Measurements from ENCODE around the gene TM9SF2. TPM values are rescaled to one million over a fixed set of nuclear protein-coding genes. Genes with fewer than 3 reads are reported as not detected.
A peak's percentile ranks its signal among the peaks of the same experiment; 100 is the strongest.

TM9SF2 gene
- total RNA-seq, 1 donor from 2014 or later, result 102 TPM

DNA sequence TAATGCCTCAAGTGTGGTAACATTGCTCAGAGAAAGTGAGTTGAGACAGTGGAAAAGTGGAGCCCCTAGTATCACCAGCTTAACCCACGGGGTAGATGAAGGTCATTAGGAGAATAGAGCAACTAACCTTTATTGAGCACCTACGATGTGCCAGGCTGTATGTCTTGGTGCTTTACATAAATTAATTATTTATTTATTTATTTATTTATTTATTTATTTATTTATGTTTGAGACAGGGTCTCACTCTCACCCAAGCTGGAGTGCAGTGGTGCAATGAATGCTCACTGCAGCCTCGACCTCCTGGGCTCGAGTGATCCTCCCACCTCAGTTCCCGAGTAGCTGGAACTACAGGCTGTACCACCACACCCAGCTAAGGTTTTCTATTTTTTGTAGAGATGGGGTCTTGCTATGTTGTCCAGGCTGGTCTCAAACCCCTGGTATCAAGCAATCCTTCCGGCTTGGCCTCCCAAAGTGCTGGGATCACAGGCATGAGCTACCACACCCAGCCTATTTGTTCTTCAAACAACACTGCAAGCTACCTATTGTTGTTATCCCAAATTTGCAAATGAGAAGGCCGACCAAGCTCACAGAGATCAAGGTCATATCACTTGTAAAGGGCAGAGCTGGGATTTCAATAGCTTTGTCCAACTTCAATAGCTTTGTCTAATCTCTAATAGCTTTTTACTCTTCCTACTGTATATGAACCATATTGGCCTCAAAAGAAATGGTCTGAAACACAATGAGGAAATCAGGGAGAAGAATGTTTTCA lies 79.4 kb downstream of the TM9SF2 start:
- DNase-seq, result no peak

DNA sequence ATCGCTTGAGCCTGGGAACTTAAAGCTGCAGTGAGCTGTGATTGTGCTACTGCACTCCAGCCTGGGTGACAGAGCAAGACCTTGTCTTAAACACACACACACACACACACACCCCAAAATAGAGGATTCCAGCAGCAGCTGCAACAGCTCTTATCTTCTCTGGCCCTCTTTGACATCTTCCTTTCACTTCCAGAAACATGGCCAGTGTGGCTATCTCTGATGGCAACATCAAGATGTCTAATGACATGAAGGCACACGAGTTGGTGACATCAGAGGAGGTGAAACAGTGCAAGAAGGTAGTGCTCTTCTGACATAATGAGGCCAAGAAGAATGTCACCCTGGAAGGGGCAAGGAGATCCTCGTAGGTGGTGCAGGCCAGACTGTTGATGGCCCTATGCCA lies 81.2 kb downstream of the TM9SF2 start:
- no peak for DNase-seq

DNA sequence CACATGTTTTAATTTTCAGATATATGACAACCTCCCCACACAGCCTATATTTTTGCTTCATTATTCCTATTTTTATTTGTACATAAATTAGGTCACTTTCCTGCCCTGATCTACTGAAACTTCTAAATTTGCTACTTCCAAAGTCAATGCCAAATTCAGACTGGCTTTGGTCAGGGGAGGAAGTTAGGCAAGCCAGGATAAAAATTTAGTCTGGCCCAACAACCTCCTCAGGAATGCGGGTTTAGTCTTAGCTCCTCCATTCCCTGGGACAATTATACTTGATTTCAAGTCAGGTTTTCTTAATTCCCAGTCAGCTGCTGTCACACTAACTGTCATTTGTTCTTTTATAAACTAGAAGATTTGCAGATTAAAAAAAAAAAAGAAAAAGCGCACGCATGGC lies 84.3 kb downstream of the TM9SF2 start:
- no peak for DNase-seq

DNA sequence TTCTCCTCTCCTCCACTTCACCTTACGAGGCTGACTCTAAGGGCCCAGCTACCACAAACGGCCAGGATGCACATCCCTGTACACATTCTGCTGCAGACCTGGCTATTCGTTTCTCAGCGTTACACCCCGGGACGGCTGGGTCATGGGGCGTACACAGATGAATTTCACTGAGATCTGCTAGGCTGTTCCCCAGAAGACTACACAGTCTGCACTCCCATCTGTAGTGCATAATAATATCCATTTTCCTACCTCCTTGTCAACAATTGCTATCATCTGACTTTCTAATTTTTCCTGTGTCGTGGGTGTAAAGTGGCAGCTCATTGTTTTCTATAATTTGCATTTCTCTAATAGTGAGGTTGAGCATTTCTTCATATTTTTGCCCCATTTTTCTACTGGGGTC lies 85.7 kb downstream of the TM9SF2 start:
- DNase-seq, result no peak

DNA sequence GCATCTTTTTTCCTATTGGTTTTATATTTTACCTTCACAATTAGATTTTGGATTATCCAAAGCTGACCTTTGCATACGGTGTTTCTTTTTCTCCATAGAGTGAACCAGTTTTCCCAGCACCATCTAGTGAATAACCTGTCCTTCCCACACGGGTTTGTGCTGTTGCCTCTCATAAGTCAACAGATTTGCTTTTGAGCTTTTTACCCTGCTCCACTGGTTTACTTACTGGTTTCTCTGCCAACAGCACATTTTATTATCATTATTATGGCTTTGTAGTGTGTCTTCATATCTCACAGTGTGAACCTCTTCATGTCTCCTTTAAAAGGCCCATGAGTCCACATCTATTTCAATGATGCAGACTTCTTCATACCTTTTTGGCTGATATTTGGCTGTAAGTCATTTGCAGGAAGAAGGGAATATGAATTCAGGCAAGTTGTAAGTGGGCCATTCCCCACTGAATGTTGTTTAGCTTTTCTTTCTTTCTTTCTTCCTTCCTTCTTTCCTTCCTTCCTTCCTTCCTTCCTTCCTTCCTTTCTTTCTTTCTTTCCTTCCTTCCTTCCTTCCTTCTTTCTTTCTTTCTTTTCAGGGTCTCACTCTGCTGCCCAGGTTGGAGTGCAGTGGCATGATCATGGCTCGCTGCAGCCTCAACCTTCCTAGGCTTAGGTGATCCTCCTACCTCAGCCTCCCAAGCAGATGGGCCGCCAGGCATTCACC lies 86.8 kb downstream of the TM9SF2 start:
- DNase-seq, result no peak

DNA sequence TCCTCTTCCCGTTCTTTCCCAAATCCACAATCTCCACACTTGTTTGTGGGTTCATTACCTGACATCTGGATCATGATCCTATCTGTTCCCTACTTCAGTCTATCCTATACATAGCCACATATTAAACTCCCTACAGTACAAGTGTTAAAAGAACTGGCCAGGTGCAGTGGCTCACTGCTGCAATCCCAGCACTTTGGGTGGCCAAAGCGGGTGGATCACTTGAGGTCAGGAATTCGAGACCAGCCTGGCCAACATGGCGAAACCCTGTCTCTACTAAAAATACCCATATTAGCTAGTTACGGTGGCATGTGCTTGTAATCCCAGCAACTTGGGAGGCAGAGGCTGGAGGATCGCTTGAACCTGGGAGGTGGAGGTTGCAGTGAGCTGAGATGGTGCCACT lies 88.3 kb downstream of the TM9SF2 start:
- DNase-seq, result no peak

DNA sequence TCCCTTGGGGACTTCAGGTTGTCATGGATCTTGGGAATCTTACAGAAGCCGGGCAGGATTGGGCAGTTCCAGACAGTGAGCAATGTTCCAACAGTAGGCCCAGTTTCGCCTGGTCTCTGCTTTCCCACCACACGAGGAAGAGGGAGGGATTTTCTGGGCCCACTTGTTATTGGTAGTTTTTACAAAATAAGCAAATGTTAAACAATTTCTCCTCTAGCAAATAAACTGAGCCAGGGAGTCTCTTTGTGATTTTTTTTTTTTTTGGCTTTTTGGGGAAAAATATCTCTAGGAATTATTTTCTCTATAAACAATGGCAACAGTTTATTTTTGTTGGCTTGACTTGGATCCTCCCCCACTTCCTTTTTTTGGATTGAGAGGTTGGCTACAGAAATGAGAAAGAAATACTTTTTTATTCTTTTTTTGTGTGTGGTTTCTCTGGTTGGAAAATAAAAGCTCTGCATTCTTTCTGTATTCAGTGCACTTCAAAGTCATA lies 89.3 kb downstream of the TM9SF2 start:
- DNase-seq, result no peak

DNA sequence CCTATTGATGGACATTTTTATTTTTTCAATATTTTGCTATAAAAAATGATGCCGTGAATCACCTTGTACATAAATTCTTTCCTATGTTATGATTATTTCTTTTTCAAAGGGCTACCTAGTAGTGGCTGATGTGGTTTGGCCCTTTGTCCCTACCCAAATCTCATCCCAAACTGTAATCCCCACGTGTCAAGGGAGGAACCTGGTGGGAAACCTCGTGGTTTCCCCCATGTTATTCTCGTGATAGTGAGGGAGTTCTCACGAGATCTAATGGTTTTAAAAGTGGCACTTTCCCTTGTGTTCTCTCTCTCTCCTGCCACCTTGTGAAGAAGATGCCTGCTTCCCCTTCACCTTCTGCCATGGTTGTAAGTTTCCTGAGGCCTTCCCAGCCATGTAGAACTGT lies 94.9 kb downstream of the TM9SF2 start:
- no peak for DNase-seq

DNA sequence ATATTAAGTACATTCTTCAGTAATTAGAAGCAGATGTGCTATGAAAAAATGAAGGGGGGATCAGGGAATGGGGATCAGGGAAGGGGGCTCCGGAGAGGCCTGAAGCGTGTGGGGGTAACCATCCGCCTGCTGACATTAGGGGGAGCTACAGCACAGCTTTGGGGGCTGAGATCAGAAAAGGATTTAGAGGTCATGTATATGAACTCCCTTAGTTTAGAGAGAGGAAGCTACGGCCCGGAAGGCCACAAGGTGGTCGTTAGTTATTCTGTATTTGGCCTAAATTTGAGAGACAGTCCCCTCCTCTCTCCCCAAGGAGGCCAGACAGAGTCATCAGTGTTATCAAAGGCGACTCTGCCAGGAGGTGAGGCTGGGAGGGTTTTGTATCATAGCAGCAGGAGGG lies 99.0 kb downstream of the TM9SF2 start:
- DNase-seq, result no peak

DNA sequence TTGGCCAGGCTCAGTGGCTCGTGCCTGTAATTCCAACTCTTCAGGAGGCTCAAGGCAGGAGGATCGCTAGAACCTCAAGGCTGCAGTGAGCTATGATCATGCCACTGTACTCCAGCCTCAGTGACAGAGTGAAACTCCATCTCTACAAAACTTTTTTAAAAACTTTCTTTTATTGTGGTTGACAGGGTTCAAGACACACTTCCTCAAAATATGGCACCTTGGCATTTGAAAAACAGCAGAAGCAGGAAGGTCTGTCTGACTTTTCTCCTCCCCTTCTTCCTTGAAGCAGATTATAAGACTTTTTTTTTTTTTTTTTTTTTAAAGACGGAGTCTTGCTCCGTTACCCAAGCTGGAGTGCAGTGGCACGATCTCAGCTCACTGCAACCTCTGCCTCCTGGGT lies 100.3 kb downstream of the TM9SF2 start:
- no peak for DNase-seq

DNA sequence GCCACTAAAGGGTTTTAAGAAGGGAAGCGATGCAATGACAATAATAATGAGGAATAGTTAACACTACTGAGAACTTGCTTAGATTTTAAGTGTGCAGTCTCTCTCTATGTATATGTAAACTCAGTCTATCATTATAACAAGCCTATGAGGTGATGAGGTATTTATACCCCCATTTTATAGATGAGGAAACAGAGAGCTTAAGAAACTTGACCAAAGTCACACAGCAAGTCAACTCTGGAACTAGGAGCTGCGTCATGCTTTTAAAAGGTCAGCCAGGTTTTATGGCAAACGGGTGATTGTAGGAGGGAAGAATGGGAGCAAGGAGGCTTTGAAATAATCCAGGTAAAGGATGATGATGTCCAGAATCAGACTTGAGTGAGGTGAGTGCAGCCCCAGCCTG lies 103.4 kb downstream of the TM9SF2 start:
- DNase-seq, result no peak

DNA sequence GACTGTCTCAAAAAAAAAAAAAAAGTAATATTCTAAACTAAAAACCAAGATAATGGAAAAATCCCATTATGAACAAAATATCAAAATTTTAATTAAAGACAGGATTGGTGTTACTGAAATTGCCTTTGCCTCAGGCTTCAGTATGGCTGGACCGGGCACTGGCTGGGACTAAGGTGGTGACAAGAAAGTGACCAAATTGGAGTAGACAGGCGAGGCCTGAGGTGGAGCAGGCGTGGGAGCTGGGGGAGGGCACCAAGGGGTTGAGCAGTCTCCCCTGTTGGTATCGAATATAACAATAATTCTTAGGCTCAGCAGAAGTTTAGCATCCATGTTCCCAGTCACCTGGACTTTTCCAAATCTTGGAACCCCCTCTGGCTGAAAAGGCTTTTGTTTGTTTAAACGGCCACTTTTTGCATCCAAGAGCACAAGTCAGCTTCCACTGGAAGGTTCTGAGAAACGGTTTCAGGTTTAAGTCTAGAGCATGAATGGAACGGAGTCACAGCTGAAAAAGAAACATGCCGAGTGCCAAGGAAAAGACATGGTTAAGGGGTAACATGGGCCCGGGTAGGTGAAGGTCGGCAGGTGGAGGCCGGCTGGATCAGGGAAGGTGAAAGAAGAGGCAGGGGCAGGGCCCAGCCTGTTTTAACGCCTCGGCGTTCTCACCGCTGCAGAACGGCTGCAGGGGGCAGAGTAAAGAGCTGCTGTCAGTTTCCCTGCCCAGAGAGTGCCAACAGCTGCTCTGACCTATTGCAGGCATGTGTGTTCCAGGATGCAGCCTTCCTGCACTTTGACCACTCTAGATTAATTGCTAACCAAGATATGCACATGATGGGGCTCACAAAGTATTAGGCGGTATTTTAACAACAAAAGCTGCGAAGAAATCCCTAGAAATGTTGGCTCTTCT lies 104.4 kb downstream of the TM9SF2 start:
- no peak for DNase-seq

DNA sequence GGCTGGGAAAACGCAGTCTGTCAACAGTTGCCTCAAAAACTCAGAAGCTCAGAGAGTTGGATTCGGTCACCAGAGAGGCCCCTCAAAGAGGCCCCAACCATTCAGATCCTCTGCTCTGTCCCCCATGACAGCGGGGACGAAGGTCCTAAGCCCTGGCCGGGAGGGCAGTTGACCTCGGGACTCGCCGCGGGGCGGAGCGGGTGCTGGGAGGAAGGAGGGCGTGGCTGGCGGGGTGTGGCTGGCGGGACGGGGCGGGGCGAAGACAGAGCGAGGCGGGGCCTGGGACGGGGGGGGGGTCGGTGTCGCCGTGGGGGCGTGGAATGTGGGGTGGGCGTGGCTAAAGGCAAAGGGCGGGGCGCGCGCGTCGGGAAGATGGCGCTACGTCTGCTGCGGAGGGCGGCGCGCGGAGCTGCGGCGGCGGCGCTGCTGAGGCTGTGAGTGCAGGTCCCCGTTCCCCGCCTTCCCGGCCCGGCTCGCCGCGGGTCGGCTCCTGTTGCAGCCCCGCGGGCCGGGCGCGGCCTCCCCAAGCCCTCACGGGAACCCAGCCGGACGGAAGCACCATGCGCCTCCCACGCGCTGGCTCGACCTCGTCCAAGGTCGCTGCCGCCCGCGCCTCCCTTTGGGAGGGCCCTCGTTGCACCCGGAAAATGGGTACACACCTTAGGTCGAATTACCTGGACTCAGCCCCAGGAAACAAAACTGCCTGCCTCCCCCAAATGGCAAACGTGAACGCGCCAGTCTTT lies 105.2 kb downstream of the TM9SF2 start, which contains the start of gene CLYBL:
Gene CLYBL (plus strand): TSS at position 367 of the 743 bp plus-strand sequence.
- DNase-seq, result peak; percentile 83

DNA sequence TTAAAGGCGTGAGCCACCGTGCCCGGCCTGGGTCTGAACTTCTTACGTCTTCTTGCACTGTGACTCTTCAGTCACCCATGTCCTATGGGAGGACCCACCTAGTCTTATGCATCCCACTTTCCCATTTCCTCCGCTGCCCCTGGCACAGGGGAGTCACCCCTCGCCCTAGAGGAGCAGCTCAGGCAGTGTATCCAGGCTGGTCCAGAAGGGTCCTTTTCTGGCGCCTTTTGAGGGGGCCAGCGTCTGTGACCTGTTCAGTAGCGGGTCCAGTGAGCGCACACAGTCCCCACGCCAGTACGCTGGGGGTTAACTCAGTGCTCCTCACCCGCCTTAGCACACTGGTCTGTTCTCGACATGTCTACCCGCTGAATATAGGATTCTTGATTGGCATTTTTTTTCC lies 107.1 kb downstream of the TM9SF2 start:
- DNase-seq, result no peak

DNA sequence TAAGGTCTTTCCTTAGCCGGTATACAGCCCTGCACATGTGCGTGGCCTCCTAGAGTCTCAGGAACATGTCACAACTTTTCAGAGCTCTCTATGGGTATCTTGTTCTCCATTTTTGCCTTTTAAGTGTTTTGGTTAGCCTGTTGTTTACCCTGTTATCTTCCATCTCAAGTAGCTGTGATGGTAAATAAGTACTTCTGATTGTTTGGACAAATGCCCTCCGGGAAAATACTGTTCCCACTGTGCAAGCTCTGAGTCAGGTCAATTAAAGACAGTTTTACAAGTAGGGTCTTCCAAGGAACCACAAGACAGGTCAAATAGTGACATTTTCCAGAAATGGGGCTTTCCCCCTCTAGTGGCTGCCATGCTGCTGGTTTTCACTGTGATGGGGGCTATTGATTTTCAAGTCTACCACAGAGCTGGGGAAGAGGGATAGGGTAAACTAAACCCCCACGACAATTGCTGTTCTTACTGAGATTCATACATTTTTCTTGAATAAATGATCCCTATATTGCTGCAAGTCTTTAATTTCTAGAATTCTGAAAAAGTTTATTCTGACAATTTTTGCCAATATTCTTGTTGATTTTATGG lies 109.5 kb downstream of the TM9SF2 start:
- DNase-seq, result no peak

Small RNA genes within 50 kb of the gene (small RNA-seq; reads per million reads assigned to genes)
- not detected for gene AL139035.1 (ENCODE audit: low replicate concordance)

Other genes with a start within 250 kb of the TM9SF2 start
- gene GPR18, start 243.1 kb upstream of the TM9SF2 start, total RNA-seq, result 0.20 TPM
- 29.7 TPM for gene GPR183, start 194.1 kb upstream of the TM9SF2 start, total RNA-seq
- 4.2 TPM for gene CLYBL, start 105.2 kb downstream of the TM9SF2 start, total RNA-seq

All from skin of body (tissue), 3 donors.